Suprapubic skin (tissue), 4 donors: ENCODE results near the gene GMDS. TPM values are rescaled to one million over a fixed set of nuclear protein-coding genes. Genes with fewer than 3 reads are reported as not detected.

Experiments
- DNase-seq, 2 donors: peaks; one replicate each; pipeline ENCODE4 v3.0.0-alpha.2; 2019; ENCODE audit warnings: low spot score in 2 of 2
- H3K27ac ChIP-seq: fragments of 200-600 bp; sonication (generic); one replicate; pipeline ENCODE4 v1.5.1; 2019
- H3K27me3 ChIP-seq: fragments of 200-600 bp; sonication (generic); one replicate; pipeline ENCODE4 v1.5.1; 2019
- H3K36me3 ChIP-seq: fragments of 200-600 bp; sonication (generic); one replicate; pipeline ENCODE4 v1.5.1; 2019
- H3K4me1 ChIP-seq: fragments of 200-600 bp; sonication (generic); one replicate; pipeline ENCODE4 v1.5.1; 2019
- H3K4me3 ChIP-seq: fragments of 200-600 bp; sonication (generic); one replicate; pipeline ENCODE4 v1.5.1; 2019; ENCODE audit warnings: mild to moderate bottlenecking
- H3K9me3 ChIP-seq: fragments of 200-600 bp; sonication (generic); one replicate; pipeline ENCODE4 v1.5.1; 2019
- CTCF ChIP-seq, 2 donors: fragments of 200-600 bp in 1 of 2; fragments of 450-650 bp in 1 of 2; sonication (generic) in 1 of 2; IDR thresholded peaks; one replicate each; pipeline ENCODE4 v1.5.1; 2016 to 2019; ENCODE audit warnings: antibody characterized with exemption in 2 of 2, mild to moderate bottlenecking in 1 of 2, moderate library complexity in 1 of 2
- EP300 ChIP-seq: sonication (generic); formaldehyde crosslinking; IDR thresholded peaks from one replicate; pipeline ENCODE4 v1.6.1; 2017; ENCODE audit warnings: antibody characterized with exemption
- POLR2A ChIP-seq, 2 donors: fragments of 450-650 bp; IDR thresholded peaks; one replicate each; pipeline ENCODE4 v1.6.1; 2017; ENCODE audit warnings: antibody characterized with exemption in 2 of 2, mild to moderate bottlenecking in 2 of 2, moderate library complexity in 2 of 2
- POLR2AphosphoS5 ChIP-seq, 3 donors: sonication (generic); formaldehyde crosslinking; IDR thresholded peaks; one replicate each; pipeline ENCODE4 v1.6.1; 2017; ENCODE audit warnings: antibody characterized with exemption in 3 of 3
- whole genome bisulfite sequencing: methylation state at CpG from one replicate; pipeline ENCODE4 v1.1.5; 2018; 5-methylcytosine and 5-hydroxymethylcytosine counted together
- total RNA-seq, 4 donors: library from RNA; depleted of rRNA; stranded (reverse); fragments of >200 nt; gene quantifications; one replicate each; pipeline ENCODE4 v1.1.0, GENCODE V29; 2016

GMDS gene
- total RNA-seq, 4 donors from 2014 or later = 11.7 to 19.3 (median 13.2) TPM

GRCh38 chr6:2077826-2078225 lies 167.6 kb downstream of the GMDS start:
- no peaks in the 10 kb centered on the region for H3K4me1 ChIP-seq
- H3K27me3 ChIP-seq = no peaks in the 10 kb centered on the region
- DNase-seq = no peak
- no peaks in the 10 kb centered on the region for H3K36me3 ChIP-seq
- H3K4me3 ChIP-seq = no peak overlapping the region
- no peak overlapping the region for H3K27ac ChIP-seq
- TF ChIP-seq EP300 = no peak
- no peak for TF ChIP-seq POLR2A (IDR thresholded peaks at IDR 0.05)
- no peak for TF ChIP-seq POLR2AphosphoS5 (IDR thresholded peaks at IDR 0.05)
- no peak for TF ChIP-seq CTCF (IDR thresholded peaks at IDR 0.05)
- WGBS = 94% methylated on average over 1 of the region's 1 CpG
- H3K9me3 ChIP-seq = no peaks in the 10 kb centered on the region

GRCh38 chr6:2073476-2073875 lies 171.9 kb downstream of the GMDS start:
- 83% methylated on average over 2 of the region's 2 CpGs for WGBS

GRCh38 chr6:2072453-2072852 lies 173.0 kb downstream of the GMDS start:
- no peaks in the 10 kb centered on the region for H3K9me3 ChIP-seq
- no peak overlapping the region for H3K4me3 ChIP-seq
- H3K27ac ChIP-seq = no peak overlapping the region
- no peaks in the 10 kb centered on the region for H3K27me3 ChIP-seq
- peaks cover 3% of the 10 kb centered on the region for H3K4me1 ChIP-seq
- no peak for TF ChIP-seq EP300
- TF ChIP-seq CTCF (IDR thresholded peaks at IDR 0.05) = no peak
- TF ChIP-seq POLR2AphosphoS5 (IDR thresholded peaks at IDR 0.05) = no peak
- H3K36me3 ChIP-seq = no peaks in the 10 kb centered on the region
- no peak for DNase-seq

More at GRCh38 chr6:2073476-2073875, 171.9 kb downstream of the GMDS start:
- H3K27me3 ChIP-seq = no peaks in the 10 kb centered on the region
- H3K36me3 ChIP-seq = no peaks in the 10 kb centered on the region
- H3K4me1 ChIP-seq = peaks cover 3% of the 10 kb centered on the region
- H3K9me3 ChIP-seq = no peaks in the 10 kb centered on the region
- H3K27ac ChIP-seq = no peak overlapping the region
- DNase-seq = no peak
- TF ChIP-seq POLR2A (IDR thresholded peaks at IDR 0.05) (no peak), CTCF (IDR thresholded peaks at IDR 0.05) (no peak), POLR2AphosphoS5 (IDR thresholded peaks at IDR 0.05) (no peak)
- H3K4me3 ChIP-seq = no peak overlapping the region

GRCh38 chr6:2063547-2063946 lies 181.9 kb downstream of the GMDS start:
- H3K36me3 ChIP-seq = no peaks in the 10 kb centered on the region
- H3K27ac ChIP-seq = no peak overlapping the region
- no peaks in the 10 kb centered on the region for H3K27me3 ChIP-seq
- TF ChIP-seq POLR2A (IDR thresholded peaks at IDR 0.05) (no peak), EP300 (no peak), CTCF (IDR thresholded peaks at IDR 0.05) (no peak), POLR2AphosphoS5 (IDR thresholded peaks at IDR 0.05) (no peak)
- DNase-seq = no peak
- H3K4me3 ChIP-seq = no peak overlapping the region
- WGBS = 50% methylated on average over 3 of the region's 3 CpGs
- H3K9me3 ChIP-seq = no peaks in the 10 kb centered on the region
- no peaks in the 10 kb centered on the region for H3K4me1 ChIP-seq

GRCh38 chr6:2061880-2062279 lies 183.5 kb downstream of the GMDS start:
- WGBS = 89% methylated on average over 3 of the region's 3 CpGs
- H3K9me3 ChIP-seq = no peaks in the 10 kb centered on the region
- no peak overlapping the region for H3K27ac ChIP-seq
- DNase-seq = no peak
- no peaks in the 10 kb centered on the region for H3K27me3 ChIP-seq
- no peak overlapping the region for H3K4me3 ChIP-seq
- no peaks in the 10 kb centered on the region for H3K36me3 ChIP-seq
- no peaks in the 10 kb centered on the region for H3K4me1 ChIP-seq
- TF ChIP-seq POLR2AphosphoS5 (IDR thresholded peaks at IDR 0.05) (no peak), POLR2A (IDR thresholded peaks at IDR 0.05) (no peak), EP300 (no peak), CTCF (IDR thresholded peaks at IDR 0.05) (no peak)
